Epidermal melanocyte (primary cell): ENCODE measurements around the gene BRIX1.

Source experiments
- DNase-seq: peaks from one replicate; pipeline ENCODE4 v3.0.0; 2011; ENCODE audit warnings: low spot score; ENCODE audit not compliant: insufficient read length

Gene BRIX1

GRCh38 chr5:34915139-34915855 is at the start of gene BRIX1, which contains the start of gene RAD1:
Gene BRIX1 (plus strand): TSS chr5:34915711. CDS start chr5:34915739, 28 bp downstream.
Gene RAD1 (minus strand): TSS chr5:34915504. CDS start chr5:34914892, 612 bp downstream.
- peak; percentile 83 for DNase-seq

GRCh38 chr5:34866989-34867471 is 48.5 kb upstream of the BRIX1 start:
- no peak for DNase-seq

GRCh38 chr5:34867660-34868059 is 47.9 kb upstream of the BRIX1 start:
- no peak for DNase-seq

- no peak for DNase-seq
These were observed 46.7 kb upstream of the BRIX1 start for GRCh38 chr5:34868791-34869190.

GRCh38 chr5:34869256-34869655 is 46.3 kb upstream of the BRIX1 start:
- no peak for DNase-seq

GRCh38 chr5:34870382-34870781 is 45.1 kb upstream of the BRIX1 start:
- DNase-seq = no peak

GRCh38 chr5:34876275-34876674 is 39.2 kb upstream of the BRIX1 start:
- no peak for DNase-seq

GRCh38 chr5:34881246-34881645 is 34.3 kb upstream of the BRIX1 start:
- DNase-seq = peak; percentile 46

GRCh38 chr5:34886392-34887119 is 29.0 kb upstream of the BRIX1 start:
- DNase-seq = no peak

GRCh38 chr5:34889394-34889793 is 26.1 kb upstream of the BRIX1 start:
- DNase-seq = no peak

- DNase-seq = no peak
These were observed 23.5 kb upstream of the BRIX1 start for GRCh38 chr5:34891981-34892380.

- DNase-seq = no peak
These were observed 23.1 kb upstream of the BRIX1 start for GRCh38 chr5:34892414-34892813.

- no peak for DNase-seq
These were observed 20.8 kb upstream of the BRIX1 start for GRCh38 chr5:34894716-34895115.

GRCh38 chr5:34895641-34896419 is 19.7 kb upstream of the BRIX1 start:
- no peak for DNase-seq

GRCh38 chr5:34897646-34898045 is 17.9 kb upstream of the BRIX1 start:
- DNase-seq = no peak

GRCh38 chr5:34898258-34898895 is 17.1 kb upstream of the BRIX1 start:
- DNase-seq = peak; percentile 55

- no peak for DNase-seq
These were observed 16.4 kb upstream of the BRIX1 start for GRCh38 chr5:34899066-34899465.

GRCh38 chr5:34900652-34901051 is 14.9 kb upstream of the BRIX1 start:
- DNase-seq = no peak

- DNase-seq = no peak
These were observed 12.3 kb upstream of the BRIX1 start for GRCh38 chr5:34903260-34903659.

- no peak for DNase-seq
These were observed 9.9 kb upstream of the BRIX1 start for GRCh38 chr5:34905564-34905963.

- no peak for DNase-seq
These were observed 2.4 kb upstream of the BRIX1 start for GRCh38 chr5:34913072-34913471.
